Measurements from ENCODE around the gene MPL.

- TF ChIP-seq CTCF (IDR thresholded peaks at IDR 0.05; ENCODE audit: low read depth, low read length, poor library complexity, severe bottlenecking) (no peak), EZH2phosphoT487 (IDR thresholded peaks at IDR 0.05; ENCODE audit: borderline replicate concordance, low read length) (no peak)
Measured at GRCh38 chr1:43293896-43294760, 43.5 kb upstream of the MPL start.

Measured in DOHH2 (cell line).